OCI-M2 (cell line): ENCODE measurements around the gene FAIM2.

Experiments used
- DNase-seq: peaks from one replicate; lab custom pipeline; 2025; ENCODE audit not compliant: unreplicated experiment; lab: John Stamatoyannopoulos, UW

FAIM2 gene

GRCh38 chr12:49827401-49828099 lies 76.2 kb downstream of the FAIM2 start:
- DNase-seq, result peak; percentile 8

- DNase-seq, result no peak
Measured at GRCh38 chr12:49827051-49827400, 76.7 kb downstream of the FAIM2 start.

DNA sequence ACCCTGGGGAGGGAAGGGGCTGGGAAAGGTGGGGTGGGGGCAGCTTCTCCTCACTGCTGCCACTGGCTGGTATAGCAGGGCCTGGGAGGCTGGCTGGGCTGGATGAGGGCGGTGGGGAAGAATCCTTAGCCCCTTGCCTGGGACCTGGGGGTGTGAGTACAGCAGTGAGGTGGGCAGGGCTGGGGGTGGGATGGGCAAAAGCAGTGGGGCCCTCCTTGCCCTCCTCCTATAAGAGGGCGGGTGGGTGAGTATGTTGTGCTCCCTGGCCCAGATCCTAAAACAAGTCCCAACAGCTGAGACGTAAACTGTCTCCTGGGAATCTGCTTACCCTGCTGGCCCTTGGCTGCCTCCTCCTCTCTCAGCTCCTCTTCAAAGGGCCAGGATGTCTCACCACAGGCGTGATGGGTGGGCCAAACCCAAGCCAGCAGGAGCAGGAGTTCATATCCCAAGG lies 77.7 kb downstream of the FAIM2 start:
- no peak for DNase-seq

DNA sequence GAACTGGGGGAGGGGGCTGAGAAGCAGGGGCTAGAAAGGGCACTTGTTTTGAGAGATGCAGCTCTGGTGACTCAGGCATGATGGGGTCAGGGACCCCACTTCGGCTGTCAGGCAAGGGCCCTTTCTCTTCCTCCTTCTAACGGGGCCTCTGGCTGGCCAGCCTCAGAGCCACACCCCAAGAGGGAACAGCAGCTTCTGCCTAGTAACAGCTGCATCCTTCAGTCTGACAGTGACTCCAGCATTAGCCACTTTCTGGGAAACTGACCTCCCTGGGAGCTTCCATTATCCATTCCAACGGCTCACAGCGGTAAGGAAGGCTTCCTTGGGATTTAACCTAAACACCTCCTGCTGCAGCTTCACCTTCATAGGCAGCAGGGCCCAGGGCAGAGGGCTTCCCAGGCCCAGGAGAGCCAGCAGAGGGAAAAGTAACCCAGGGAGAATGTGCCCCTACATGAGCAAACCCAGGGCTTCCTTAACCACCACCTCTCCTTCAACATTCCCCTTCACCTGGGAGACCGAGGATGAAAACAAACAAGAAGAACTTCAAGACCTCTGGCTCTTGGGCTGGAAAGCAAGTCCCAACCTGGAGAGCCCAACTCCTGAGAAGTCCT lies 78.2 kb downstream of the FAIM2 start:
- no peak for DNase-seq

- no peak for DNase-seq
Measured at GRCh38 chr12:49824895-49825294, 78.8 kb downstream of the FAIM2 start.

- DNase-seq, result no peak
Measured at GRCh38 chr12:49824416-49824815, 79.3 kb downstream of the FAIM2 start.

DNA sequence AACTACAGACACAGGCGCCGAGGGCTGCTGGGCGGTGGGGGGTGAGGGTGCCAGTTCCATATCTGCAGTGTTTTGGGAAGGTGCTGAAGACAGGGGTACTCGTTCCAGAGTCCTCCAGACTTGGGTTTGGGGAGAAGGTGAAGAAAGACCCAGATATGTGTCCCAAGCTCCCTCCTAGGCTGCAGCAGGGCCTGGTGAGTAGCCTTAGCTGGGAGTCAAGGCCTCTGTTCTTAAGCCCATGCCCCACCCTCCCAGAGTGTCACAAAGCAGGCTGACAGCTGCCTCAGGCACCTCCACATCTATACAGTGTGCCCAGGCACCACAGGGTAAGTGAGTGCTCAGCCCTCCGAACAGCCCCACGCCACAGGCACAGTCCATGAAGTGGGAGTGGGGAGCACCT lies 79.7 kb downstream of the FAIM2 start:
- no peak for DNase-seq

- DNase-seq, result no peak
Measured at GRCh38 chr12:49823350-49823749, 80.3 kb downstream of the FAIM2 start.

DNA sequence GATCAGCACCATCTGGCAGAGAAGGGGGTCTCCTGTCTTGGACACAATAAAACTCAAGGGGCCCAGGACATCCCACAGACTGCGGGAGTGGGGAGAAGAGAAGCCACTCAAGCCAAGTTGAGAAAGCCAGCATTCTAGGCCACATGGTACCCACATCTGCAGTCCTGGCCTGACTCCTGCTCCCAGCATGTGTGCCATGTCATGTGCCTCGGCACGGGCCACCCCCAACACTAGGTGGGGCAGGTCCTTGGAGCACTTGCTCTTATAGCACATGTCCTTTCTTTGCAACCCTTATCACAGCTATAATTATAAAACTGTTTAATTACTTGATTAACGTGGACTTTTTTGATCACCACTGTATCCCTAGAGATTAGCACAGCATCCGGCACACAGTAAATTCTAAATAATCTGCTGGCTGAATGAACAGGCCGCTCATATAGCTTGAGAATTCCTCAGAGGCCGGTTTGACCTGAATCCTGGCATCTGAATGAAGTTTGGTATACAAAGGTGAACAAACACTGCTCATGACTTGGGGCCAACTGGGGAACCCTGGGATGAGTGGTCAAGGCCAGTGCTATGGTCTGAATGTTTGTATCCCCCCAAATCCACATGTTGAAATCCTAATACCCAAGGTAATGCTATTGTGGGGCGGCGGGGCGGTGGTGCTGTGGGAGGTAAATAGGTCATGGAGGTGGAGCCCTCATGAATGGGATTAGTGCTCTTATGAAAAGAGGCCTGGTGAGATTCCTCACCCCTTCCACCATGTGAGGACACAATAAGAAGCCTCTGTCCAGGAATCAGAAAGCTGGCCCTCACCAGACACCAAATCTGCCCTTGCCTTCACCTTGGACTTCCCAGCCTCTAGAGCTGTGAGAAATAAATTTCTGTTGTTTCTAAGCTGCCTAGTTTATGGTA lies 82.1 kb downstream of the FAIM2 start:
- DNase-seq, result no peak

GRCh38 chr12:49819786-49820185 lies 83.9 kb downstream of the FAIM2 start:
- DNase-seq, result no peak

DNA sequence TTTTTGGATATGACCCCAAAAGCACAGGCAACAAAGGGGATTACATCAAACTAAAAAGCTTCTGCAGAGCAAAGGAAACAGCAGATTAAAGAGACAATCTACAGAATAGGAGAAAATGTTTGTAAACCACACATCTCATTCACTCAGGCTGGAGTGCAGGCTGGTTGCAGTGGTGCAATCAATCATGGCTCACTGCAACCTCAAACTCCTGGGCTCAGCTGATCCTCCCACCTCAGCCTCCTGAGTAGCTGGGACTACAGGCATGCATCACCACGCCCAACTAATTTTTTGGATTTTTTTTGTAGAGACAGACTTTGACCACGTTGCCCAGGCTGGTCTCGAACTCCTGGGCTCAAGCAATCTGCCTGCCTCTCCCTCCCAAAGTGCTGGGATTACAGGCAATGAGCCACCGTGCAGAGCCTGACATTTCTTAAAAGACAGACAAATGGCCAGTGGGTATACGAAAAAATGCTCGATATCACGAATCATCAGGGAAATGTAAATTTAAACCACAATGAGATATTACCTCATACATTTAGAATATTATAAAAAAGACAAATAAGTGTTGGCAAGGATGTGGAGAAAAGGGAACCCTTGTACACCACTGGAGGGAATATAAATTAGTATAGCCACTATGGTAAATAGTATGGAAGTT lies 85.3 kb downstream of the FAIM2 start:
- DNase-seq, result no peak
